Liver (tissue), 9 donors: ENCODE results near the gene WDR31. TPM values are rescaled to one million over a fixed set of nuclear protein-coding genes. Genes with fewer than 3 reads are reported as not detected.

Experiments used
- DNase-seq: peaks from one replicate; pipeline ENCODE4 v3.0.0-alpha.2; 2017; ENCODE audit warnings: low spot score
- H3K27ac ChIP-seq, 2 donors: one replicate each; pipeline ENCODE4 v1.7.0; 2013; ENCODE audit warnings: inconsistent platforms in 2 of 2, low read length in 2 of 2, control low read depth in 1 of 2, low read depth in 1 of 2, mild to moderate bottlenecking in 1 of 2
- H3K27me3 ChIP-seq, 4 donors: one replicate each; pipeline versions ENCODE4 v1.6.1 to v1.7.0; 2013; ENCODE audit warnings: low read length in 3 of 4, inconsistent platforms in 1 of 4, mild to moderate bottlenecking in 1 of 4, moderate library complexity in 1 of 4; ENCODE audit not compliant: control insufficient read depth in 4 of 4, insufficient read depth in 4 of 4
- H3K36me3 ChIP-seq, 4 donors: one replicate each; pipeline versions ENCODE4 v1.6.1 to v1.7.0; 2013; ENCODE audit warnings: low read length in 3 of 4, mild to moderate bottlenecking in 3 of 4, low read depth in 1 of 4, moderate library complexity in 1 of 4; ENCODE audit not compliant: control insufficient read depth in 4 of 4, insufficient read depth in 3 of 4
- H3K4me1 ChIP-seq, 4 donors: one replicate each; pipeline versions ENCODE4 v1.6.1 to v1.7.0; 2013; ENCODE audit warnings: low read length in 3 of 4, mild to moderate bottlenecking in 3 of 4, moderate library complexity in 1 of 4; ENCODE audit not compliant: control insufficient read depth in 4 of 4, insufficient read depth in 4 of 4
- H3K4me3 ChIP-seq, 3 donors: one replicate each; pipeline versions ENCODE4 v1.6.1 to v1.7.0; 2013; ENCODE audit warnings: low read length in 3 of 3, control low read depth in 1 of 3, low read depth in 1 of 3, mild to moderate bottlenecking in 1 of 3
- H3K9ac ChIP-seq, 2 donors: one replicate each; pipeline ENCODE4 v1.7.0; 2013; ENCODE audit warnings: low read length in 2 of 2, mild to moderate bottlenecking in 2 of 2, moderate library complexity in 2 of 2, control low read depth in 1 of 2, low read depth in 1 of 2
- H3K9me3 ChIP-seq, 4 donors: one replicate each; pipeline versions ENCODE4 v1.6.1 to v1.7.0; 2013; ENCODE audit warnings: low read length in 3 of 4; ENCODE audit not compliant: control insufficient read depth in 4 of 4
- FOXA2 ChIP-seq: IDR thresholded peaks from 2 replicates; pipeline ENCODE4 v1.6.1; 2016; ENCODE audit warnings: antibody characterized with exemption
- GABPA ChIP-seq, 2 donors: IDR thresholded peaks in 1 of 2; conservative IDR thresholded peaks in 1 of 2; 2 replicates each; pipeline ENCODE4 v1.6.1; 2016; ENCODE audit warnings: antibody characterized with exemption in 2 of 2, mild to moderate bottlenecking in 1 of 2, moderate library complexity in 1 of 2
- HNF4A ChIP-seq, 2 donors: conservative IDR thresholded peaks; 2 replicates each; pipeline ENCODE4 v1.6.1; 2016; ENCODE audit warnings: antibody characterized with exemption in 2 of 2, mild to moderate bottlenecking in 2 of 2
- HNF4G ChIP-seq: IDR thresholded peaks from 2 replicates; pipeline ENCODE4 v1.6.1; 2016; ENCODE audit warnings: antibody characterized with exemption
- JUND ChIP-seq, 2 donors: IDR thresholded peaks; 2 replicates each; pipeline ENCODE4 v1.6.1; 2016; ENCODE audit warnings: antibody characterized with exemption in 2 of 2
- NR2F2 ChIP-seq: IDR thresholded peaks from 2 replicates; pipeline ENCODE4 v1.6.1; 2016; ENCODE audit warnings: antibody characterized with exemption
- RAD21 ChIP-seq, 2 donors: IDR thresholded peaks; 2 replicates each; pipeline ENCODE4 v1.6.1; 2016; ENCODE audit warnings: antibody characterized with exemption in 2 of 2, mild to moderate bottlenecking in 2 of 2
- REST ChIP-seq: IDR thresholded peaks from 2 replicates; pipeline ENCODE4 v1.6.1; 2016; ENCODE audit warnings: antibody characterized with exemption, mild to moderate bottlenecking
- RXRA ChIP-seq, 2 donors: IDR thresholded peaks; 2 replicates each; pipeline ENCODE4 v1.6.1; 2017 to 2018; ENCODE audit warnings: antibody characterized with exemption in 2 of 2, mild to moderate bottlenecking in 1 of 2
- SP1 ChIP-seq: IDR thresholded peaks from 2 replicates; pipeline ENCODE4 v1.6.1; 2018; ENCODE audit warnings: antibody characterized with exemption, mild to moderate bottlenecking
- TAF1 ChIP-seq: conservative IDR thresholded peaks from 2 replicates; pipeline ENCODE4 v1.6.1; 2016; ENCODE audit warnings: antibody characterized with exemption, mild to moderate bottlenecking
- YY1 ChIP-seq: IDR thresholded peaks from 2 replicates; pipeline ENCODE4 v1.6.1; 2016; ENCODE audit warnings: antibody characterized with exemption, mild to moderate bottlenecking
- ZBTB33 ChIP-seq: IDR thresholded peaks from 2 replicates; pipeline ENCODE4 v1.6.1; 2016; ENCODE audit warnings: antibody characterized with exemption
- WGBS: extraction: QIAGEN DNeasy Blood & Tissue Kit; methylation state at CpG from one replicate; pipeline ENCODE4 v1.1.7; 2013; 5-methylcytosine and 5-hydroxymethylcytosine counted together
- polyA plus RNA-seq, 2 donors: library from polyadenylated mRNA; stranded (reverse) in 1 of 2; unstranded in 1 of 2; fragments of 200-250 nt in 1 of 2; fragments of >200 nt in 1 of 2; fragmentation: Nextera tagmentation in 1 of 2; extraction: Ambion mirVana in 1 of 2; gene quantifications; one replicate each; pipeline versions ENCODE4 v1.2.1 to v1.2.3, GENCODE V29; 2013 to 2015
- total RNA-seq, 2 donors: library from RNA; depleted of rRNA; stranded (reverse); fragments of >200 nt; gene quantifications; one replicate each; pipeline ENCODE4 v1.2.3, GENCODE V29; 2014
- TF ChIP-seq, protein P1 (sequence below): fragments of 150-350 bp; IDR thresholded peaks from 2 replicates; pipeline ENCODE4 v1.5.1; 2017; ENCODE audit warnings: improper control_type of control experiment, low read depth, low read length; ENCODE audit not compliant: missing input control
- TF ChIP-seq, protein P2 (sequence below): IDR thresholded peaks from 2 replicates; pipeline ENCODE4 v1.6.1; 2016; ENCODE audit warnings: antibody characterized with exemption
- TF ChIP-seq, protein P3 (sequence below): IDR thresholded peaks from 2 replicates; pipeline ENCODE4 v1.6.1; 2016; ENCODE audit warnings: antibody characterized with exemption
- donor health status: healthy.
- donor health status: healthy.
- donor health status: healthy.
- donor health status: healthy.
- donor health status: healthy.

The WDR31 gene
- total and polyA plus RNA-seq, 4 donors: 1.1 to 3.2 (median 1.2) TPM

GRCh38 chr9:113388833-113389232, 48.8 kb upstream of the WDR31 start:
- H3K36me3 ChIP-seq: peaks cover 8 to 34% (median 19%) of the 10 kb centered on the region in 4 donors
- no peaks in the 10 kb centered on the region for H3K9me3 ChIP-seq
- H3K4me1 ChIP-seq: peaks cover 29 to 70% (median 56%) of the 10 kb centered on the region in 4 donors
- no peaks in the 10 kb centered on the region for H3K27me3 ChIP-seq
- H3K9ac ChIP-seq: no peak overlapping the region
- 34% methylated on average over 13 of the region's 13 CpGs for WGBS
- peak overlapping the region; percentile 19 to 58 for H3K27ac ChIP-seq
- DNase-seq: no peak
- no peak overlapping the region for H3K4me3 ChIP-seq
- TF ChIP-seq RAD21 (IDR thresholded peaks at IDR 0.05): no peak
- peak; percentile 67 to 72 for TF ChIP-seq RXRA (IDR thresholded peaks at IDR 0.05)
- no peak for TF ChIP-seq TAF1
- peak; percentile 12 for TF ChIP-seq SP1
- TF ChIP-seq YY1: peak; percentile 88
- no peak for TF ChIP-seq FOXA2
- TF ChIP-seq REST: no peak
- peak; percentile 30 to 63 for TF ChIP-seq HNF4A (conservative IDR thresholded peaks at IDR 0.05)
- TF ChIP-seq, protein P1, sequence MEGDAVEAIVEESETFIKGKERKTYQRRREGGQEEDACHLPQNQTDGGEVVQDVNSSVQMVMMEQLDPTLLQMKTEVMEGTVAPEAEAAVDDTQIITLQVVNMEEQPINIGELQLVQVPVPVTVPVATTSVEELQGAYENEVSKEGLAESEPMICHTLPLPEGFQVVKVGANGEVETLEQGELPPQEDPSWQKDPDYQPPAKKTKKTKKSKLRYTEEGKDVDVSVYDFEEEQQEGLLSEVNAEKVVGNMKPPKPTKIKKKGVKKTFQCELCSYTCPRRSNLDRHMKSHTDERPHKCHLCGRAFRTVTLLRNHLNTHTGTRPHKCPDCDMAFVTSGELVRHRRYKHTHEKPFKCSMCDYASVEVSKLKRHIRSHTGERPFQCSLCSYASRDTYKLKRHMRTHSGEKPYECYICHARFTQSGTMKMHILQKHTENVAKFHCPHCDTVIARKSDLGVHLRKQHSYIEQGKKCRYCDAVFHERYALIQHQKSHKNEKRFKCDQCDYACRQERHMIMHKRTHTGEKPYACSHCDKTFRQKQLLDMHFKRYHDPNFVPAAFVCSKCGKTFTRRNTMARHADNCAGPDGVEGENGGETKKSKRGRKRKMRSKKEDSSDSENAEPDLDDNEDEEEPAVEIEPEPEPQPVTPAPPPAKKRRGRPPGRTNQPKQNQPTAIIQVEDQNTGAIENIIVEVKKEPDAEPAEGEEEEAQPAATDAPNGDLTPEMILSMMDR: no peak

DNA sequence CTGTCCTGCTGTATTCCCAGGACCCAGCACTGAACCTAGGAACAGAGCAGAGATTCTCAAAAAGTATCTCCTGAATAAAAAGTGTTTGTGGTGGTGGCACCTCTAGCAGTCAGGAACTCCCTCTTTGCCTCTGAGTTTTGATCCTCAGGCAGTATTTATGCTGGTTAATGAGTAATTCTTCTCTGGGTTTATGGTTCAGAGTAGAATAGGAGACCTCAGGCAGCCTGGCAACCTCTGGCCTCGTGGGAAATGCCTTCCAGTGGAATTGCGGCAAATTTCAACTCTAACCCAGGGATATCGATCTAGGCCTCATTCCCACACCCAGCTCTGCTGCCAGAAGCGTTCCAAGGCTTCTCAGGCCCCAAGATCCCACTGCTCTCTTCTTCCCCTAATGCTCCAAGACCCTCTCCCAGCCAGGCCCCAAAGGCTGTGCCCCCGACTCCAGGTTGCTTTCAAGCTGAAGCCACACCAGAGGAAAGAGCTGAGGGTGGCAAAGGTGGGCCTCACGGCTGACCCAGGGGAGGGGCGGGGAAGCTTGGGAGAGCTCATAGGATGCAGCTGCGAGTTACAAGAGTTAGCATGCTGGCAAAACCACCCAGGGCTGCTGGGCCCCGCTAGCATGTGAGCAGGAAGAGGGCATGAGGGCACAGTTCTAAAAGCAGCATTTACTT, 47.6 kb upstream of the WDR31 start:
- H3K4me1 ChIP-seq: peaks cover 24 to 62% (median 53%) of the 10 kb centered on the region in 4 donors
- WGBS: 29% methylated on average over 9 of the region's 9 CpGs
- H3K4me3 ChIP-seq: no peak overlapping the region
- H3K27me3 ChIP-seq: no peaks in the 10 kb centered on the region
- no peaks in the 10 kb centered on the region for H3K9me3 ChIP-seq
- peaks cover 8 to 28% (median 18%) of the 10 kb centered on the region in 4 donors for H3K36me3 ChIP-seq
- peak overlapping the region in 1 of 2 donors; percentile 10 for H3K9ac ChIP-seq
- peak overlapping the region; percentile 58 to 61 for H3K27ac ChIP-seq
- DNase-seq: no peak
- peak in 1 of 2 donors; percentile 27 for TF ChIP-seq GABPA (IDR thresholded peaks at IDR 0.05 in 1 of 2, conservative IDR thresholded peaks at IDR 0.05 in 1 of 2)
- TF ChIP-seq JUND (IDR thresholded peaks at IDR 0.05): peak; percentile 73 to 81
- peak; percentile 87 for TF ChIP-seq SP1
- peak; percentile 62 for TF ChIP-seq YY1
- peak; percentile 31 to 39 for TF ChIP-seq RAD21 (IDR thresholded peaks at IDR 0.05)
- TF ChIP-seq, protein P1: no peak
- peak; percentile 35 for TF ChIP-seq FOXA2
- TF ChIP-seq, protein P2, sequence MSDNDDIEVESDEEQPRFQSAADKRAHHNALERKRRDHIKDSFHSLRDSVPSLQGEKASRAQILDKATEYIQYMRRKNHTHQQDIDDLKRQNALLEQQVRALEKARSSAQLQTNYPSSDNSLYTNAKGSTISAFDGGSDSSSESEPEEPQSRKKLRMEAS: peak; percentile 57
- TF ChIP-seq ZBTB33: no peak
- TF ChIP-seq NR2F2: peak; percentile 89
- TF ChIP-seq RXRA (IDR thresholded peaks at IDR 0.05): peak; percentile 93 to 95
- TF ChIP-seq, protein P3, sequence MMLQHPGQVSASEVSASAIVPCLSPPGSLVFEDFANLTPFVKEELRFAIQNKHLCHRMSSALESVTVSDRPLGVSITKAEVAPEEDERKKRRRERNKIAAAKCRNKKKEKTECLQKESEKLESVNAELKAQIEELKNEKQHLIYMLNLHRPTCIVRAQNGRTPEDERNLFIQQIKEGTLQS: no peak
- peak; percentile 83 to 91 for TF ChIP-seq HNF4A (conservative IDR thresholded peaks at IDR 0.05)
- TF ChIP-seq HNF4G: peak; percentile 69
- peak; percentile 49 for TF ChIP-seq REST
